Progenitor cell of endocrine pancreas (in vitro differentiated cells): ENCODE measurements around the gene ZNF761. TPM values are rescaled to one million over a fixed set of nuclear protein-coding genes. Genes with fewer than 3 reads are reported as not detected.
"Not testable (repeated sequence)": the region's sequence is repeated elsewhere in the genome, so short reads cannot be mapped to it uniquely, and the experiment has no call there.

ENCODE experiments used
- DNase-seq: peaks from one replicate; pipeline ENCODE4 v3.0.0; 2021; ENCODE audit warnings: low spot score; ENCODE audit not compliant: unreplicated experiment
- H3K27ac Mint-ChIP-seq: 2 replicates; pipeline ENCODE4 v1.8.0; 2021; ENCODE audit warnings: mild to moderate bottlenecking, moderate library complexity, mixed read lengths
- H3K27me3 Mint-ChIP-seq: 2 replicates; pipeline ENCODE4 v1.8.0; 2021; ENCODE audit warnings: mixed read lengths
- H3K36me3 Mint-ChIP-seq: 2 replicates; pipeline ENCODE4 v1.8.0; 2022; ENCODE audit warnings: mixed read lengths; ENCODE audit not compliant: insufficient read depth
- H3K4me1 Mint-ChIP-seq: 2 replicates; pipeline ENCODE4 v1.8.0; 2021; ENCODE audit warnings: low read depth, mixed read lengths
- H3K4me3 Mint-ChIP-seq: 2 replicates; pipeline ENCODE4 v1.8.0; 2021; ENCODE audit warnings: low read depth, mild to moderate bottlenecking, moderate library complexity, mixed read lengths
- H3K9me3 Mint-ChIP-seq: 2 replicates; pipeline ENCODE4 v1.8.0; 2021; ENCODE audit warnings: low read depth, mixed read lengths
- CTCF ChIP-seq: fragments of 200-600 bp; sonication (generic); IDR thresholded peaks from one replicate; pipeline ENCODE4 v1.5.0; 2021; ENCODE audit warnings: antibody characterized with exemption, mild to moderate bottlenecking; ENCODE audit not compliant: unreplicated experiment
- total RNA-seq: library from RNA; stranded (reverse); gene quantifications from 2 replicates; pipeline ENCODE4 v1.2.1, GENCODE V29; 2021

Gene ZNF761
- total RNA-seq, 1 donor from 2014 or later = 65.9 TPM

GRCh38 chr19:53394522-53394973, 37.2 kb upstream of the ZNF761 start:
- peaks cover 23% of the 10 kb centered on the region for H3K4me1 Mint-ChIP-seq
- H3K27me3 Mint-ChIP-seq = no peaks in the 10 kb centered on the region
- peak overlapping the region; percentile 99 for H3K27ac Mint-ChIP-seq
- peak overlapping the region; percentile 98 for H3K4me3 Mint-ChIP-seq
- DNase-seq = peak; percentile 34
- peaks cover 3% of the 10 kb centered on the region for H3K9me3 Mint-ChIP-seq
- peaks cover 8% of the 10 kb centered on the region for H3K36me3 Mint-ChIP-seq
- no peak for TF ChIP-seq CTCF

GRCh38 chr19:53394974-53395839, 36.6 kb upstream of the ZNF761 start, which contains the start of gene ZNF765:
TSS of gene ZNF765 (plus strand) at chr19:53395149. CDS start at chr19:53398016, 2,867 bp downstream.
- H3K4me3 Mint-ChIP-seq = peak within 1 kb of the TSS; percentile 98
- peak within 1 kb of the TSS; percentile 99 for H3K27ac Mint-ChIP-seq
- peaks cover 23% of the 10 kb centered on the region for H3K4me1 Mint-ChIP-seq
- peak; percentile 57 for TF ChIP-seq CTCF
- H3K9me3 Mint-ChIP-seq = no peaks in the 10 kb centered on the region
- peak; percentile 95 for DNase-seq
- peaks cover 7% of the 10 kb centered on the region for H3K36me3 Mint-ChIP-seq
- no peaks in the 10 kb centered on the region for H3K27me3 Mint-ChIP-seq

GRCh38 chr19:53395840-53396524, 35.8 kb upstream of the ZNF761 start:
- H3K9me3 Mint-ChIP-seq, H3K27me3 Mint-ChIP-seq, DNase-seq: not testable (repeated sequence)
- Mint-ChIP-seq H3K4me3 (peak overlapping the region; percentile 98), H3K36me3 (peaks cover 12% of the 10 kb centered on the region), H3K4me1 (peaks cover 23% of the 10 kb centered on the region), H3K27ac (peak overlapping the region; percentile 99)

- peaks cover 15% of the 10 kb centered on the region for H3K36me3 Mint-ChIP-seq
- H3K27ac Mint-ChIP-seq = no peak overlapping the region
- no peaks in the 10 kb centered on the region for H3K27me3 Mint-ChIP-seq
- H3K9me3 Mint-ChIP-seq = no peaks in the 10 kb centered on the region
- H3K4me1 Mint-ChIP-seq = peaks cover 23% of the 10 kb centered on the region
- H3K4me3 Mint-ChIP-seq = peak overlapping the region; percentile 98
- DNase-seq = no peak
- no peak for TF ChIP-seq CTCF
These were observed 35.3 kb upstream of the ZNF761 start for GRCh38 chr19:53396525-53396868.

DNA sequence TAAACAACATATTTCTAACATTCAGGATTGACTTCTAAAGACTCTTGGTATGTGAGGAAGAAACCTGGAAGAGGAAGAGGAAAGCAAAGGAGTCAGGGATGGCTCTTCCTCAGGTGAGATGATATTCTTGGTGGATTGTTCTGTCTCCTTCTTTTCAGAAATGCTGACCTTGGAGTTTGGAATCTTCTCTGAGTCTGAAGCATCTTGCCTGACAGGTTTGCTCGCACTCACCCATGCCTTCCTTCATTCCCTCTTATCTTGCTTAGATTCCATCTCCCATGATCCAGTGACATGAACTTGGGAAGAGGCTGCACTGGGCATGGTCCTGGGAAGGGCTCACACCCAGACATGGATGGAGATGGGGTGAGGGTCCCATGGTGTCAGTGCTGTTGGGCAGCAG, 33.9 kb upstream of the ZNF761 start:
- H3K4me3 Mint-ChIP-seq, DNase-seq, H3K9me3 Mint-ChIP-seq, H3K27ac Mint-ChIP-seq, H3K27me3 Mint-ChIP-seq: not testable (repeated sequence)
- H3K4me1 Mint-ChIP-seq = peaks cover 23% of the 10 kb centered on the region
- H3K36me3 Mint-ChIP-seq = peaks cover 28% of the 10 kb centered on the region

DNA sequence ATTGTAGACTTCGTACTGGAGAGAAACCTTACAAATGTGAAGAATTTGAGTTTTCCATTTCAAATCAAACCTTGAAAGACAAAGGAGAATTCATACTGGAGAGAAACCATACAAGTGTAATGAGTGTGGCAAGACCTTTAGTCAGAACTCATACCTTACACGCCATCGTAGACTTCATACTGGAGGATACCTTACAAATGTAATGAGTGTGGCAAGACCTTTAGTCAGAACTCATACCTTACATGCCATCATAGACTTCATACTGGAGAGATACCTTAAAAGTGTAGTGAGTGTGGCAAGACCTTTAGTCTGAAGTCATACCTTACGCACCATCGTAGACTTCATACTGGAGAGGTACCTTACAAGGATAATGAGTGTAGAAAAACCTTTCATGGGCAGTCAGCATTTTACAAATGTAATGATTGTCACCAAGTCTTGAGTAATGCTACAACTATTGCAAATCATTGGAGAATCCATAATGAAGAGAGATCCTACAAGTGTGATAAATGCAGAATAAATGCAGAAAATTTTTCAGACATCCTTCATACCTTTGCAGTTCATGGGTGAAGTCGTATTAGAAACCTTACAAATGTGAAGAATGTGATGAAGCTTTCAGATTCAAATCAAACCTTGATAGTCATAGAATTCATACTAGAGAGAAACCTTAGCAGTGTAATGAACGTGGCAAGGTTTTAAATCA, 22.1 kb upstream of the ZNF761 start:
- no peak for TF ChIP-seq CTCF
- Mint-ChIP-seq H3K36me3 (peaks cover 79% of the 10 kb centered on the region), H3K4me1 (no peaks in the 10 kb centered on the region), H3K9me3 (peaks cover 54% of the 10 kb centered on the region), H3K4me3 (no peak overlapping the region), H3K27me3 (no peaks in the 10 kb centered on the region), H3K27ac (no peak overlapping the region)
- DNase-seq = no peak

DNA sequence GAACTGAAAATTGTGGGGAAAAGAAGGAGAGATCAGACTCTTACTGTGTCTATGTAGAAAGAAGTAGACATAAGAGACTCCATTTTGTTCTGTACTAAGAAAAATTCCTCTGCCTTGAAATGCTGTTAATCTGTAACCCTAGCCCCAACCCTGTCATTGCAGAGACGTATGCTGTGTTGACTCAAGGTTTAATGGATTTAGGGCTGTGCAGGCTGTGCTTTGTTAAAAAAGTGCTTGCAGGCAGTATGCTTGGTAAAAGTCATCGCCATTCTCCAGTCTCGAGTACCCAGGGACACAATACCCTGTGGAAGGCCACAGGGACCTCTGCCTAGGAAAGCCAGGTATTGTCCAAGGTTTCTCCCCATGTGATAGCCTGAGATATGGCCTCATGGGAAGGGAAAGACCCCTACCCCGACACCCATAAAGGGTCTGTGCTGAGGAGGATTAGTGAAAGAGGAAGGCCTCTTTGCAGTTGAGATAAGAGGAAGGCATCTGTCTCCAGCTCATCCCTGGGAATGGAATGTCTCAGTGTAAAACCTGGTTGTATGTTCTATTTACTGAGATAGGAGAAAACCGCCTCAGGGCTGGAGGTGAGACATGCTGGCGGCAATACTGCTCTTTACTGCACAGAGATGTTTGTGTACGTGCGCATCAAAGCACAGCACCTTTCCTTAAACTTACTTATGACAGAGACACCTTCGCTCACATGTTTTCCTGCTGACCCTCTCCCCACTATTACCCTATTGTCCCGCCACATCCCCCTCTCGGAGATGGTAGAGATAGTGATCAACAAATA, 11.1 kb upstream of the ZNF761 start:
- not testable (repeated sequence) for H3K27me3 Mint-ChIP-seq, H3K9me3 Mint-ChIP-seq, DNase-seq, H3K36me3 Mint-ChIP-seq
- peak overlapping the region; percentile 45 for H3K4me3 Mint-ChIP-seq
- H3K4me1 Mint-ChIP-seq = peaks cover 36% of the 10 kb centered on the region
- peak overlapping the region; percentile 97 for H3K27ac Mint-ChIP-seq
